Astrocyte of the spinal cord (primary cell): ENCODE results near the gene KRT75.

Experiments used
- DNase-seq: peaks from one replicate; pipeline ENCODE4 v3.0.0; 2011; ENCODE audit warnings: low read depth, low spot score
- H3K4me3 ChIP-seq: 2 replicates; pipeline ENCODE4 v1.5.1; 2011; ENCODE audit warnings: low read depth, mild to moderate bottlenecking, low read length, moderate library complexity
- in situ Hi-C: cut with HindIII; loops from 2 replicates; pipeline ENCODE4 v1.10.0; 2017; ENCODE audit warnings: low sequenced_read_pairs
- TF ChIP-seq, protein P1 (sequence below): IDR thresholded peaks from 2 replicates; pipeline ENCODE4 v1.5.1; 2012; ENCODE audit warnings: low read depth, mild to moderate bottlenecking, low read length, inconsistent platforms

KRT75 gene

DNA sequence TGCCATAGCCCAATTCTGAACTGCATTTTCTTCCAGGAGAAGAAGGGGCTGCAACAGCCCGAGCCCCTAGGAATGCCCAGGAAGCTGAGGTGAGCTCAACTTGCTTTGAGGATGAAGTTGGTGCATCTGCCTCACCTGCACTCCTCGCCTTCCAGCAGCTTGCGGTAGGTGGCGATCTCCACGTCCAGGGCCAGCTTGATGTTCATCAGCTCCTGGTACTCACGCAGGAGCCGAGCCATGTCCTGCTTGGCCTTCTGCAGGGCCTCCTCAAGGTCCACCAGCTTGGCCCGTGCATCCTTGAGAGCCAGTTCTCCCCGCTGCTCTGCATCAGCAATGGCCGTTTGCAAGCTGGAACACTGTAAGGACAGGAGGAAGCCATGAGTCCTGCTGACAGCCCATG lies 6.0 kb downstream of the KRT75 start:
- no peak overlapping the region for H3K4me3 ChIP-seq
- TF ChIP-seq, protein P1, sequence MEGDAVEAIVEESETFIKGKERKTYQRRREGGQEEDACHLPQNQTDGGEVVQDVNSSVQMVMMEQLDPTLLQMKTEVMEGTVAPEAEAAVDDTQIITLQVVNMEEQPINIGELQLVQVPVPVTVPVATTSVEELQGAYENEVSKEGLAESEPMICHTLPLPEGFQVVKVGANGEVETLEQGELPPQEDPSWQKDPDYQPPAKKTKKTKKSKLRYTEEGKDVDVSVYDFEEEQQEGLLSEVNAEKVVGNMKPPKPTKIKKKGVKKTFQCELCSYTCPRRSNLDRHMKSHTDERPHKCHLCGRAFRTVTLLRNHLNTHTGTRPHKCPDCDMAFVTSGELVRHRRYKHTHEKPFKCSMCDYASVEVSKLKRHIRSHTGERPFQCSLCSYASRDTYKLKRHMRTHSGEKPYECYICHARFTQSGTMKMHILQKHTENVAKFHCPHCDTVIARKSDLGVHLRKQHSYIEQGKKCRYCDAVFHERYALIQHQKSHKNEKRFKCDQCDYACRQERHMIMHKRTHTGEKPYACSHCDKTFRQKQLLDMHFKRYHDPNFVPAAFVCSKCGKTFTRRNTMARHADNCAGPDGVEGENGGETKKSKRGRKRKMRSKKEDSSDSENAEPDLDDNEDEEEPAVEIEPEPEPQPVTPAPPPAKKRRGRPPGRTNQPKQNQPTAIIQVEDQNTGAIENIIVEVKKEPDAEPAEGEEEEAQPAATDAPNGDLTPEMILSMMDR: no peak
- in situ Hi-C loops: no loop called here
- DNase-seq: no peak

DNA sequence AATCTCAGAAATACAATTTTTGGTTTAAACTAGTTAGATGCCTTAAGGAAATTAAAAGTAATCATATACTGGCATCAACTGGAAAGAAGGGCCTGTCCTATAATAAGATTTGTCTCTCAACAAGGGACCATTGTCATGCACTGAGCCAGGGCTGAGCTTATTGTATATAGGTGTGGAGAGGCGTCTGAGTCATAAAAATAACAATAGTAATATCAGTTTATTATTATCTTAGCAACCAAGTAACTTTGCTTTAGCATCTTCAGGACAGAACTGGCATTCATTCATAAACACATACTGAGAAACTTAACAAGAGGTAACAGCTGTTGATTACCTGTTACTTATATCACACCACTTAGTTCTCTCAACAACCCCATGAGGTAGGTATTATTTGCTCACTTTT lies 7.1 kb downstream of the KRT75 start:
- in situ Hi-C loops: no loop called here
- no peak for DNase-seq
- TF ChIP-seq, protein P1: no peak
- no peak overlapping the region for H3K4me3 ChIP-seq

DNA sequence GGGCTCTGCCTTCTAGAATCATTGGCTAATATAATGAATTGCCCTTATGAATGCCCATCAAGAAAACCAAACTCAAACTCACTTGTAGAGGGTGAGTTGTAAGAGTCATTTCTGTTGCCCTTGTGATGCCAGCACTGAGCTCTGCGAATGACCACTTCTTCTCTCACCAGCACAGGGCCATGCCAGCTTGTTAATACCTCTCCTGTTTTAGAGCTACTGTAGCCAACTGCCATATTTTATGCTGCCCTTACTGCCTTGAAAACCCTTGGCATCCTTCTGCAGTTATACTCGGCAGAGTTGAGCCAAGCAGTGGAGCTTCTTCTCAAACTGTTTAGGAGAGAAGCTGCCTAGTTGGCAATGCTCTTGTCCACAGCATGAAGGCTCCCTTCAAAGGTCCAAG lies 8.1 kb downstream of the KRT75 start:
- no peak overlapping the region for H3K4me3 ChIP-seq
- TF ChIP-seq, protein P1: no peak
- in situ Hi-C loops: no loop called here
- no peak for DNase-seq

DNA sequence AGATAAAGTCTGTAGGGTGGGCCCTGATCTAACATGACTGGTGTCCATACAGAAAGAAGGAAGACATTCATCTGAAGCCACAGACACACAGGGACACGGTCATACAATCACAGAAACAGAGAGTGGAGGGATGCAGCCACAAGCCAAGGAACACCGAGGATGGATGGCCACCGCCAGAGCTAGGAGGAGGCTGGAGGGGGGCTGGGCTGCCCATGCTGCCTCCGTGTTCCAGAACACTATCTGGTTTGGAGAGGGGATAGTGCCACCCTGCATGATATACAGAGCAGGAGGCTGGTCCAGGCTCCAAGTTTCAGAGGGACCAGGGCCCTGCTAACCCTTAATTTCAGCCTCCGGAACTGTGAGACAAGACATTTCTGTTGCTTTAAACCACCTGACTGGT lies 8.7 kb downstream of the KRT75 start:
- TF ChIP-seq, protein P1: no peak
- no peak for DNase-seq
- in situ Hi-C loops: no loop called here
- no peak overlapping the region for H3K4me3 ChIP-seq

DNA sequence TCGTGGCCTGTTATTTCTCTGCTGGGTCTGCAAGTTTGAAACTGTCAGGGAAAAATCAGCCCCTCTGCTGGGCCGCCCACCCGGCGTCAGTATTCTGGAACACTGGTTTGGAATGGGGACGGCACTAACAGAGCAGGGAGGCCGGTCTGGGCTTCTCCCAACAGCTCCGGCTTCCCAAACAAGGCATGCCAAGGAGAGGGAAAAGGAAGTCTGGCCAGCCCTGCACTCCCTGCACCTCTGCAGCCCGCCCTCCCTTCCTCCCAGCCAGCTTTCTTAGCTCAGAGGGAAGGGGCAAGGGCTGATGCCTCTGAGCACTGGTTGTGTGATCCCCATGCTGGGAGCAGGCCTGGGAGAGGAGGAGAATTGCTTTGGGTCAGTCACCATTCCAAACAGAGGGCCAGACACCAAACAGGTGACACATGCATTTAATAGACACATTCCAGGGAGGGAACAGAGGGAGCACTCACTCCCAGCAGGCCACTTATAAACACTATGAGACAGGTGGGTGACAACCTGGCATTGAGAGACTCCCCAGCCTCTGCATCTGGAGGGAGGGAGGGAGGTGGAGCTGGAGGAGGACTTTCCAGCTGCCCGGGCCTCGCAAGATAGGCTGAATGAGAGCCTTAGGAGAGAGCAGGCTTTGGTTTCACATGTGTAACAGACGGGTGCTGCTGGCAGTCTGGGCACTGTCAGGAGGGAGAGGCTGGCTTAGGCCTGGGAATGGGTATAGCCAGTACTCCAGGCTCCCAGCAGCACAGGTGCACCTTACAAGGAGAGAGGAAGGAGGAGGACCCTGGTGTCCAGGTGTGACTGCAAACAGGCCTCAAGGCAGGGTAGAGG lies 10.3 kb downstream of the KRT75 start:
- DNase-seq: no peak
- H3K4me3 ChIP-seq: no peak overlapping the region
- TF ChIP-seq, protein P1: no peak
- in situ Hi-C loops: no loop called here

DNA sequence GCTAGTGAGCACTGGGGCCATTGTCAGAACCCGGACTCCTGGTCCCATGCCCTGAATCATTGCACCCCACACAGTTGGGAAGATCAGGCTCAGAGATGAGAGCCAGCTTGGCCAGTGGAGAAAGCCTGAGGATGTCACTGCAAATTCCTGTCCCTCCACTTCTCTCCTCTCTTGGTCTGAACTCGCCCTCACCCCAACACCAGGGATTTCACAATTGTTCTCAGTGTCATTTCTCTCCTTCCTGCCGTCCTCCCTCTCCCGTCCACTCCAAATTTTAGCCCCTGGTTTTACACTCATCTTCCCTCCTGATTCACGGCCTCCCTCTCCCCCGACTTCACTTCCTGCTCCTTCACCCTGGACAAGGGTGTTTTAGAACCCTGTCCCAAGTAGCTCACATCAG lies 11.1 kb downstream of the KRT75 start:
- H3K4me3 ChIP-seq: no peak overlapping the region
- no peak for DNase-seq
- TF ChIP-seq, protein P1: no peak
- in situ Hi-C loops: no loop called here
